ENCODE results near the gene SPG21.

SPG21 gene

DNA sequence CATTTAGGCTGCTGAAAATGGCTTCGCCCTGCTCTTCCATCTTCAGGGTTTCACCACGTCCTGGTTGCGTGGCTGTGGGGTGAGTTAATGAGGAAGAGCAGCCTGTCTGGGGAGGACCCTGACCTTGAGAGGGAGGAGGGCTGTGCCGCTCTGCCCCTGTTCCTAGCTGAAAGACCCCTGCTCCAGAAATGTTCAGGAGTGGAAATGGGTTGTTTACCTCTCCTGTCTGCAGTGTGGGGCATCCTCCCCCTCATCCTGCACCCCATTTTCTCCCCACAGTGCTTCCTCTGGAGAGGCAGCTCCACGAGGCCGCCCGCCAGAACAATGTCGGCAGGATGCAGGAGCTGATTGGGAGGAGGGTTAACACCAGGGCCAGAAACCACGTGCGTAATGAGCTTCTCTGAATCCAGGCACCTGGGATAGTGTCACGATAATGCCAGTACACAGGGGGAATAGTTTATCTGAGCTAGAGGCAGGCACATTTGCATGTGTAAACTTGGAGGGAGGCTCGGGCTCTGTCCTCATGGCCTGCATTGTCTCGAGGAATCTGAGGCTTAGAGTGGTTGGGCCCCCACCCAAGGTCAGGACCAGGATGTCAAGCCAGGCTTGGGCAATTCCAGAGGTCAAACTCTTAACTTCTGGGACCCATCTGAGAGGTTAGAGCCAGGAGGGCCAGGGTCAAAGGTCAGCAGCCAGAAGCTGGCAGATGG, 74.0 kb downstream of the SPG21 start:
- no peak overlapping the region for H3K4me3 ChIP-seq (ENCODE audit: low read depth, low read length, poor library complexity, severe bottlenecking)
- no peaks in the 10 kb centered on the region for H3K27me3 ChIP-seq (ENCODE audit: insufficient read depth, low read length)
- H3K9me2 ChIP-seq (ENCODE audit: low read depth, low read length): no peaks in the 10 kb centered on the region
- H3K9ac ChIP-seq (ENCODE audit: low read length): no peak overlapping the region
- no peak for TF ChIP-seq EZH2 (IDR thresholded peaks at IDR 0.05; ENCODE audit: borderline replicate concordance, low read length)
- TF ChIP-seq, protein P1, sequence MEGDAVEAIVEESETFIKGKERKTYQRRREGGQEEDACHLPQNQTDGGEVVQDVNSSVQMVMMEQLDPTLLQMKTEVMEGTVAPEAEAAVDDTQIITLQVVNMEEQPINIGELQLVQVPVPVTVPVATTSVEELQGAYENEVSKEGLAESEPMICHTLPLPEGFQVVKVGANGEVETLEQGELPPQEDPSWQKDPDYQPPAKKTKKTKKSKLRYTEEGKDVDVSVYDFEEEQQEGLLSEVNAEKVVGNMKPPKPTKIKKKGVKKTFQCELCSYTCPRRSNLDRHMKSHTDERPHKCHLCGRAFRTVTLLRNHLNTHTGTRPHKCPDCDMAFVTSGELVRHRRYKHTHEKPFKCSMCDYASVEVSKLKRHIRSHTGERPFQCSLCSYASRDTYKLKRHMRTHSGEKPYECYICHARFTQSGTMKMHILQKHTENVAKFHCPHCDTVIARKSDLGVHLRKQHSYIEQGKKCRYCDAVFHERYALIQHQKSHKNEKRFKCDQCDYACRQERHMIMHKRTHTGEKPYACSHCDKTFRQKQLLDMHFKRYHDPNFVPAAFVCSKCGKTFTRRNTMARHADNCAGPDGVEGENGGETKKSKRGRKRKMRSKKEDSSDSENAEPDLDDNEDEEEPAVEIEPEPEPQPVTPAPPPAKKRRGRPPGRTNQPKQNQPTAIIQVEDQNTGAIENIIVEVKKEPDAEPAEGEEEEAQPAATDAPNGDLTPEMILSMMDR (IDR thresholded peaks at IDR 0.05; ENCODE audit: low read length): no peak
- H3K36me3 ChIP-seq (ENCODE audit: insufficient read depth, low read length): no peaks in the 10 kb centered on the region
- no peak overlapping the region for H3K27ac ChIP-seq (ENCODE audit: low read depth, low read length, poor library complexity, severe bottlenecking)
- no peaks in the 10 kb centered on the region for H3K9me3 ChIP-seq (ENCODE audit: low read length)
- H4K20me1 ChIP-seq (ENCODE audit: insufficient read depth, low read length): no peaks in the 10 kb centered on the region
- H3K4me1 ChIP-seq (ENCODE audit: insufficient read depth, low read length, severe bottlenecking): no peaks in the 10 kb centered on the region
- no peak overlapping the region for H3K4me2 ChIP-seq (ENCODE audit: low read length)
- H2AFZ ChIP-seq (ENCODE audit: low read length): no peak overlapping the region
- H3F3A ChIP-seq (ENCODE audit: insufficient read depth, low read length): no peaks in the 10 kb centered on the region
- H3K79me2 ChIP-seq (ENCODE audit: insufficient read depth, low read length): no peaks in the 10 kb centered on the region
